GM23338 (cell line): ENCODE data around the gene EGFL6. TPM values are rescaled to one million over a fixed set of nuclear protein-coding genes. Genes with fewer than 3 reads are reported as not detected.

Source experiments
- ATAC-seq: fragments of 200-7000 bp; cut with Tn5 transposase; 3 replicates; pipeline ENCODE4 v1.9.1; 2020
- DNase-seq: peaks from one replicate; pipeline ENCODE4 v3.0.0-alpha.2; 2015; ENCODE audit warnings: low spot score
- H2AFZ ChIP-seq: fragments of 200-600 bp; sonication (generic); 2 replicates; pipeline ENCODE4 v1.8.0; 2016; ENCODE audit warnings: antibody characterized with exemption, mild to moderate bottlenecking, moderate library complexity
- H3F3A ChIP-seq: fragments of 200-600 bp; sonication (generic); replicated peaks from 2 replicates; pipeline ENCODE4 v1.8.0; 2017; ENCODE audit warnings: antibody characterized with exemption, mixed run types, low read depth
- H3K27ac ChIP-seq: fragments of 200-600 bp; sonication (generic); 2 replicates; pipeline ENCODE4 v1.6.1; 2016; ENCODE audit warnings: low read depth
- H3K27me3 ChIP-seq: fragments of 200-600 bp; sonication (generic); 2 replicates; pipeline ENCODE4 v1.8.0; 2016; ENCODE audit warnings: mild to moderate bottlenecking, mixed run types, moderate library complexity; ENCODE audit not compliant: insufficient read depth
- H3K36me3 ChIP-seq: fragments of 200-600 bp; sonication (generic); 2 replicates; pipeline ENCODE4 v1.8.0; 2016; ENCODE audit warnings: mild to moderate bottlenecking; ENCODE audit not compliant: insufficient read depth
- H3K4me1 ChIP-seq: fragments of 200-600 bp; sonication (generic); 2 replicates; pipeline ENCODE4 v1.8.0; 2016; ENCODE audit warnings: mild to moderate bottlenecking, moderate library complexity; ENCODE audit not compliant: insufficient read depth
- H3K4me2 ChIP-seq: fragments of 200-600 bp; sonication (generic); 2 replicates; pipeline ENCODE4 v1.7.1; 2017; ENCODE audit warnings: mixed run types
- H3K4me3 ChIP-seq: fragments of 200-600 bp; sonication (generic); 2 replicates; pipeline ENCODE4 v1.6.1; 2016; ENCODE audit warnings: mixed run types
- H3K79me2 ChIP-seq: fragments of 200-600 bp; sonication (generic); replicated peaks from 2 replicates; pipeline ENCODE4 v1.8.0; 2017; ENCODE audit warnings: mild to moderate bottlenecking; ENCODE audit not compliant: insufficient read depth
- H3K9me2 ChIP-seq: fragments of 200-600 bp; sonication (generic); 2 replicates; pipeline ENCODE4 v1.8.0; 2017; ENCODE audit not compliant: insufficient read depth
- H4K20me1 ChIP-seq: fragments of 200-600 bp; sonication (generic); replicated peaks from 2 replicates; pipeline ENCODE4 v1.8.0; 2017; ENCODE audit warnings: mild to moderate bottlenecking; ENCODE audit not compliant: insufficient read depth
- H3K27ac Mint-ChIP-seq: 2 replicates; pipeline ENCODE4 v1.8.0; 2020; ENCODE audit warnings: inconsistent platforms, mild to moderate bottlenecking, moderate library complexity, mixed read lengths
- H3K27me3 Mint-ChIP-seq: 3 replicates; pipeline ENCODE4 v1.8.0; 2022; ENCODE audit warnings: low read depth, mild to moderate bottlenecking, moderate library complexity, mixed read lengths, inconsistent platforms; ENCODE audit not compliant: insufficient read depth, poor library complexity
- H3K36me3 Mint-ChIP-seq: 3 replicates; pipeline ENCODE4 v1.8.0; 2021; ENCODE audit warnings: low read depth, mild to moderate bottlenecking, inconsistent platforms, moderate library complexity, mixed read lengths
- H3K4me1 Mint-ChIP-seq: 3 replicates; pipeline ENCODE4 v1.8.0; 2020; ENCODE audit warnings: mild to moderate bottlenecking, inconsistent platforms, mixed read lengths
- H3K4me3 Mint-ChIP-seq: 3 replicates; pipeline ENCODE4 v1.8.0; 2021; ENCODE audit warnings: moderate library complexity, mild to moderate bottlenecking, inconsistent platforms, mixed read lengths
- H3K9me3 Mint-ChIP-seq: 3 replicates; pipeline ENCODE4 v1.8.0; 2020; ENCODE audit warnings: moderate library complexity, mild to moderate bottlenecking, inconsistent platforms, mixed read lengths
- ETS1 ChIP-seq: IDR thresholded peaks from 2 replicates; pipeline ENCODE4 v1.6.1; 2016; ENCODE audit warnings: antibody characterized with exemption
- EZH2 ChIP-seq: fragments of 200-600 bp; sonication (generic); IDR thresholded peaks from one replicate; pipeline ENCODE4 v1.8.0; 2017; ENCODE audit warnings: antibody characterized with exemption, mild to moderate bottlenecking, low read depth; ENCODE audit not compliant: unreplicated experiment
- EZH2phosphoT487 ChIP-seq: fragments of 200-600 bp; sonication (generic); IDR thresholded peaks from one replicate; pipeline ENCODE4 v1.8.1; 2018; ENCODE audit warnings: antibody characterized with exemption; ENCODE audit not compliant: unreplicated experiment
- JUNB ChIP-seq: IDR thresholded peaks from one replicate; pipeline ENCODE4 v1.6.1; 2016; ENCODE audit warnings: antibody characterized with exemption; ENCODE audit not compliant: unreplicated experiment
- NANOG ChIP-seq: IDR thresholded peaks from 2 replicates; pipeline ENCODE4 v1.6.1; 2016; ENCODE audit warnings: antibody characterized with exemption, borderline replicate concordance
- POLR2AphosphoS5 ChIP-seq: IDR thresholded peaks from 2 replicates; pipeline ENCODE4 v1.6.1; 2016; ENCODE audit warnings: antibody characterized with exemption, low read depth
- STAT1 ChIP-seq: IDR thresholded peaks from one replicate; pipeline ENCODE4 v1.6.1; 2016; ENCODE audit warnings: antibody characterized with exemption; ENCODE audit not compliant: unreplicated experiment
- ZNF114 ChIP-seq: fragments of 250-450 bp; sonication (Bioruptor Pico); IDR thresholded peaks from 2 replicates; pipeline ENCODE4 v1.5.0; 2020; ENCODE audit warnings: mild to moderate bottlenecking, moderate library complexity
- ZNF331 ChIP-seq: fragments of 250-450 bp; sonication (Bioruptor Pico); IDR thresholded peaks from 2 replicates; pipeline ENCODE4 v1.5.0; 2020; ENCODE audit warnings: low read depth, mild to moderate bottlenecking, moderate library complexity
- polyA plus RNA-seq: library from polyadenylated mRNA; unstranded; fragments of >200 nt; fragmentation: Nextera tagmentation; extraction: Ambion mirVana; gene quantifications from 2 replicates; pipeline ENCODE4 v1.2.1, GENCODE V29; 2016
- total RNA-seq: library from RNA; depleted of rRNA; stranded (reverse); fragments of >200 nt; shearing (Covaris generic); gene quantifications from 2 replicates; pipeline ENCODE4 v1.2.3, GENCODE V29; 2014
- TF ChIP-seq, protein P1 (sequence below): IDR thresholded peaks from one replicate; pipeline ENCODE4 v1.6.1; 2018; ENCODE audit warnings: antibody characterized with exemption; ENCODE audit not compliant: unreplicated experiment
- TF ChIP-seq, protein P2 (sequence below), 2 experiments: fragments of 200-600 bp in 1 of 2; sonication (generic) in 1 of 2; conservative IDR thresholded peaks; 2 replicates each; pipeline versions ENCODE4 v1.5.1 to v1.6.1; 2016 to 2017; ENCODE audit warnings: antibody characterized with exemption in 2 of 2, low read depth in 2 of 2, mild to moderate bottlenecking in 2 of 2, moderate library complexity in 1 of 2

Gene EGFL6
- total and polyA plus RNA-seq, 2 experiments from 2014 or later: 1.2 to 2.6 TPM

GRCh38 chrX:13571136-13571535 lies 1.7 kb downstream of the EGFL6 start:
- H4K20me1 ChIP-seq: no peaks in the 10 kb centered on the region

More at GRCh38 chrX:13571136-13571535, 1.7 kb downstream of the EGFL6 start:
- Histone ChIP-seq H3K79me2 (no peaks in the 10 kb centered on the region), H3K36me3 (no peaks in the 10 kb centered on the region), H3K4me1 (no peaks in the 10 kb centered on the region; the same call in 1 of the 2 replicates), H3K9me2 (no peaks in the 10 kb centered on the region), H3K4me2 (no peak overlapping the region), H3K27ac (no peak overlapping the region), H2AFZ (no peak overlapping the region), H3K4me3 (no peak overlapping the region), H3F3A (no peaks in the 10 kb centered on the region), H3K27me3 (peaks cover 41% of the 10 kb centered on the region)
- Mint-ChIP-seq H3K27ac (no peak overlapping the region), H3K9me3 (no peaks in the 10 kb centered on the region), H3K27me3 (peaks cover 23% of the 10 kb centered on the region), H3K36me3 (no peaks in the 10 kb centered on the region), H3K4me3 (no peak overlapping the region), H3K4me1 (no peaks in the 10 kb centered on the region; the same call in 2 of the 3 replicates)
- TF ChIP-seq, protein P1, sequence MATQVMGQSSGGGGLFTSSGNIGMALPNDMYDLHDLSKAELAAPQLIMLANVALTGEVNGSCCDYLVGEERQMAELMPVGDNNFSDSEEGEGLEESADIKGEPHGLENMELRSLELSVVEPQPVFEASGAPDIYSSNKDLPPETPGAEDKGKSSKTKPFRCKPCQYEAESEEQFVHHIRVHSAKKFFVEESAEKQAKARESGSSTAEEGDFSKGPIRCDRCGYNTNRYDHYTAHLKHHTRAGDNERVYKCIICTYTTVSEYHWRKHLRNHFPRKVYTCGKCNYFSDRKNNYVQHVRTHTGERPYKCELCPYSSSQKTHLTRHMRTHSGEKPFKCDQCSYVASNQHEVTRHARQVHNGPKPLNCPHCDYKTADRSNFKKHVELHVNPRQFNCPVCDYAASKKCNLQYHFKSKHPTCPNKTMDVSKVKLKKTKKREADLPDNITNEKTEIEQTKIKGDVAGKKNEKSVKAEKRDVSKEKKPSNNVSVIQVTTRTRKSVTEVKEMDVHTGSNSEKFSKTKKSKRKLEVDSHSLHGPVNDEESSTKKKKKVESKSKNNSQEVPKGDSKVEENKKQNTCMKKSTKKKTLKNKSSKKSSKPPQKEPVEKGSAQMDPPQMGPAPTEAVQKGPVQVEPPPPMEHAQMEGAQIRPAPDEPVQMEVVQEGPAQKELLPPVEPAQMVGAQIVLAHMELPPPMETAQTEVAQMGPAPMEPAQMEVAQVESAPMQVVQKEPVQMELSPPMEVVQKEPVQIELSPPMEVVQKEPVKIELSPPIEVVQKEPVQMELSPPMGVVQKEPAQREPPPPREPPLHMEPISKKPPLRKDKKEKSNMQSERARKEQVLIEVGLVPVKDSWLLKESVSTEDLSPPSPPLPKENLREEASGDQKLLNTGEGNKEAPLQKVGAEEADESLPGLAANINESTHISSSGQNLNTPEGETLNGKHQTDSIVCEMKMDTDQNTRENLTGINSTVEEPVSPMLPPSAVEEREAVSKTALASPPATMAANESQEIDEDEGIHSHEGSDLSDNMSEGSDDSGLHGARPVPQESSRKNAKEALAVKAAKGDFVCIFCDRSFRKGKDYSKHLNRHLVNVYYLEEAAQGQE: no peak
- TF ChIP-seq, protein P2, sequence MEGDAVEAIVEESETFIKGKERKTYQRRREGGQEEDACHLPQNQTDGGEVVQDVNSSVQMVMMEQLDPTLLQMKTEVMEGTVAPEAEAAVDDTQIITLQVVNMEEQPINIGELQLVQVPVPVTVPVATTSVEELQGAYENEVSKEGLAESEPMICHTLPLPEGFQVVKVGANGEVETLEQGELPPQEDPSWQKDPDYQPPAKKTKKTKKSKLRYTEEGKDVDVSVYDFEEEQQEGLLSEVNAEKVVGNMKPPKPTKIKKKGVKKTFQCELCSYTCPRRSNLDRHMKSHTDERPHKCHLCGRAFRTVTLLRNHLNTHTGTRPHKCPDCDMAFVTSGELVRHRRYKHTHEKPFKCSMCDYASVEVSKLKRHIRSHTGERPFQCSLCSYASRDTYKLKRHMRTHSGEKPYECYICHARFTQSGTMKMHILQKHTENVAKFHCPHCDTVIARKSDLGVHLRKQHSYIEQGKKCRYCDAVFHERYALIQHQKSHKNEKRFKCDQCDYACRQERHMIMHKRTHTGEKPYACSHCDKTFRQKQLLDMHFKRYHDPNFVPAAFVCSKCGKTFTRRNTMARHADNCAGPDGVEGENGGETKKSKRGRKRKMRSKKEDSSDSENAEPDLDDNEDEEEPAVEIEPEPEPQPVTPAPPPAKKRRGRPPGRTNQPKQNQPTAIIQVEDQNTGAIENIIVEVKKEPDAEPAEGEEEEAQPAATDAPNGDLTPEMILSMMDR (conservative IDR thresholded peaks at IDR 0.05; ENCODE audit: low read depth in 2 of 2): no peak
- TF ChIP-seq EZH2 (no peak), ETS1 (no peak), ZNF331 (CRISPR knock-in tag) (no peak), POLR2AphosphoS5 (no peak), EZH2phosphoT487 (no peak), ZNF114 (CRISPR knock-in tag) (no peak), NANOG (no peak), STAT1 (no peak), JUNB (no peak)
- DNase-seq (no peak), ATAC-seq (no peak)
